ENCODE measurements around the gene IWS1.

Gene IWS1

DNA sequence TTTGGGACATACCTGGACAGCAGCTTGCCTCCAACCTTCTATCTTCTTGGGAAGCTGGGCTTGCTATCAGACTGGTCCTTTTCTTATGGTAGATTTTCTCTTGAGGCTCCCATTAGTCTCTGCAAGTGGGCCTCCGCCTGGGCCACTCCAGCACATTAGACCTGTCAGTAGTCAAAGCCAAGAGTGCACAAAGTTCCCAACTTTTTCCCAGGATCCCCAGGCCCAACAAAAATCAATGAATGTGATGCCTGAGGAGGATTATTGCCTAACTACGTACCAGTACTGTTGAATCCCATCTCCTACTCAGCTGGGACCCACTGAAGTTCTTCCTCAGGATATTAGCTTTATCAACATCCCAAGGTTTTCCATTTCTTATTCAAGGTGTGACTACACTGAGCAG is 56.3 kb downstream of the IWS1 start:
- Histone ChIP-seq H3K27me3 (ENCODE audit: control insufficient read depth in 1 of 2, insufficient read depth in 2 of 2, low read length in 2 of 2) (no peaks in the 10 kb centered on the region), H3K4me3 (ENCODE audit: low read length in 2 of 2) (no peak overlapping the region), H3K27ac (ENCODE audit: low read length) (no peak overlapping the region), H3K36me3 (ENCODE audit: control insufficient read depth in 2 of 2, insufficient read depth in 2 of 2, low read length in 2 of 2) (peaks cover 7% of the 10 kb centered on the region in 2 donors), H3K9ac (ENCODE audit: low read length in 2 of 2) (no peak overlapping the region), H3K4me1 (ENCODE audit: control insufficient read depth, insufficient read depth, low read length) (no peaks in the 10 kb centered on the region), H3K9me3 (ENCODE audit: control insufficient read depth in 2 of 2, low read length in 2 of 2) (no peaks in the 10 kb centered on the region)

GRCh38 chr2:127469051-127469450 is 57.2 kb downstream of the IWS1 start:
- no peaks in the 10 kb centered on the region for H3K4me1 ChIP-seq (ENCODE audit: control insufficient read depth, insufficient read depth, low read length)
- no peak overlapping the region for H3K9ac ChIP-seq (ENCODE audit: low read length in 2 of 2)
- H3K27ac ChIP-seq (ENCODE audit: low read length): no peak overlapping the region
- no peak overlapping the region for H3K4me3 ChIP-seq (ENCODE audit: low read length in 2 of 2)
- peaks cover 7% of the 10 kb centered on the region in 2 donors for H3K36me3 ChIP-seq (ENCODE audit: control insufficient read depth in 2 of 2, insufficient read depth in 2 of 2, low read length in 2 of 2)
- H3K9me3 ChIP-seq (ENCODE audit: control insufficient read depth in 2 of 2, low read length in 2 of 2): no peaks in the 10 kb centered on the region
- no peaks in the 10 kb centered on the region for H3K27me3 ChIP-seq (ENCODE audit: control insufficient read depth in 1 of 2, insufficient read depth in 2 of 2, low read length in 2 of 2)

GRCh38 chr2:127465258-127465657 is 61.0 kb downstream of the IWS1 start:
- no peaks in the 10 kb centered on the region for H3K27me3 ChIP-seq (ENCODE audit: control insufficient read depth in 1 of 2, insufficient read depth in 2 of 2, low read length in 2 of 2)
- no peak overlapping the region for H3K9ac ChIP-seq (ENCODE audit: low read length in 2 of 2)
- no peaks in the 10 kb centered on the region for H3K4me1 ChIP-seq (ENCODE audit: control insufficient read depth, insufficient read depth, low read length)
- no peaks in the 10 kb centered on the region for H3K9me3 ChIP-seq (ENCODE audit: control insufficient read depth in 2 of 2, low read length in 2 of 2)
- no peak overlapping the region for H3K4me3 ChIP-seq (ENCODE audit: low read length in 2 of 2)
- no peak overlapping the region for H3K27ac ChIP-seq (ENCODE audit: low read length)
- peaks cover 7% of the 10 kb centered on the region in 2 donors for H3K36me3 ChIP-seq (ENCODE audit: control insufficient read depth in 2 of 2, insufficient read depth in 2 of 2, low read length in 2 of 2)

DNA sequence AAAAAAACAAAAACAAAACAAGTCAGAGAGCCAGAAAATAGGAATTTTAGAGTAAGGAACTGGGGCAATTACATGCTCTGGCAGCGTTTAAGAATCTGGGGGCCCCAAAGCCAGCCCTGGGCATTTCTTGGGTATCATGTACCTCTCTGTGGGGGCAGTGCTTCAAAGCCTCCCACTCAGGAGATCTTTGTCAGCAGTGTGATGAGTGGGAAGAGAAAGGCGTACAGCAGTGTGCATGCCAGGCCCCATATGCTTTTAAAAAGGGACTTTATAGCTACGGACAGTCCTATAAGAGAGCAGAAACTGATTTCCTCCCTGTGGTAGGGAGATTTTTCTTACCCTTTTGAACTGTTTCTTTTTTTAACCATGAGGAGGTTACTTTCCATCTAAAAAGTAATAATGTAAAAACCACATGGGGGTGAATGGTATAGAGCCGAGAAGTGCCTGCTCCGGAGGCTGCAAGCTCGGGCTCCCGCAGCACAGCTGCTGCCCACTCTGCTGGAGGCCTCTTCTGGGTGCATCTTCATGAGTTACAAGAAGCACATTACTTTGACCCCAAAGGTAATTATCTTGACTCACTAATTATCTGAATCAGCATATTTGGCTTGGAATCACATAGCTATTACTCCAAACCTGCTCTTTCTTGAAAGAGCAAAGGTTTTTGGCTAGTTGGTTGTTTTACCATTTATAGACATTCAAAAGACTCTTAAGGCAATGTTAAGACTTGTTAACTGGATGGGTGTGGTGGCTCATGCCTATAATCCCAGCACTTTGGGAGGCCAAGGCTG is 61.6 kb downstream of the IWS1 start:
- no peak overlapping the region for H3K4me3 ChIP-seq (ENCODE audit: low read length in 2 of 2)
- no peaks in the 10 kb centered on the region for H3K4me1 ChIP-seq (ENCODE audit: control insufficient read depth, insufficient read depth, low read length)
- no peaks in the 10 kb centered on the region for H3K27me3 ChIP-seq (ENCODE audit: control insufficient read depth in 1 of 2, insufficient read depth in 2 of 2, low read length in 2 of 2)
- no peak overlapping the region for H3K9ac ChIP-seq (ENCODE audit: low read length in 2 of 2)
- no peaks in the 10 kb centered on the region for H3K9me3 ChIP-seq (ENCODE audit: control insufficient read depth in 2 of 2, low read length in 2 of 2)
- H3K36me3 ChIP-seq (ENCODE audit: control insufficient read depth in 2 of 2, insufficient read depth in 2 of 2, low read length in 2 of 2): peaks cover 4 to 7% of the 10 kb centered on the region in 2 donors
- H3K27ac ChIP-seq (ENCODE audit: low read length): no peak overlapping the region

GRCh38 chr2:127463155-127463991 is 62.9 kb downstream of the IWS1 start:
- no peaks in the 10 kb centered on the region for H3K9me3 ChIP-seq (ENCODE audit: control insufficient read depth in 2 of 2, low read length in 2 of 2)
- no peaks in the 10 kb centered on the region for H3K4me1 ChIP-seq (ENCODE audit: control insufficient read depth, insufficient read depth, low read length)
- no peak overlapping the region for H3K27ac ChIP-seq (ENCODE audit: low read length)
- H3K27me3 ChIP-seq (ENCODE audit: control insufficient read depth in 1 of 2, insufficient read depth in 2 of 2, low read length in 2 of 2): no peaks in the 10 kb centered on the region
- H3K4me3 ChIP-seq (ENCODE audit: low read length in 2 of 2): no peak overlapping the region
- no peak overlapping the region for H3K9ac ChIP-seq (ENCODE audit: low read length in 2 of 2)
- H3K36me3 ChIP-seq (ENCODE audit: control insufficient read depth in 2 of 2, insufficient read depth in 2 of 2, low read length in 2 of 2): peaks cover 0 to 7% of the 10 kb centered on the region in 2 donors

GRCh38 chr2:127462461-127462860 is 63.8 kb downstream of the IWS1 start:
- Histone ChIP-seq H3K9ac (ENCODE audit: low read length in 2 of 2) (no peak overlapping the region), H3K36me3 (ENCODE audit: control insufficient read depth in 2 of 2, insufficient read depth in 2 of 2, low read length in 2 of 2) (peaks cover 0 to 5% of the 10 kb centered on the region in 2 donors), H3K27me3 (ENCODE audit: control insufficient read depth in 1 of 2, insufficient read depth in 2 of 2, low read length in 2 of 2) (no peaks in the 10 kb centered on the region), H3K27ac (ENCODE audit: low read length) (no peak overlapping the region), H3K4me3 (ENCODE audit: low read length in 2 of 2) (no peak overlapping the region), H3K9me3 (ENCODE audit: control insufficient read depth in 2 of 2, low read length in 2 of 2) (no peaks in the 10 kb centered on the region), H3K4me1 (ENCODE audit: control insufficient read depth, insufficient read depth, low read length) (no peaks in the 10 kb centered on the region)

GRCh38 chr2:127456960-127457359 is 69.3 kb downstream of the IWS1 start:
- Histone ChIP-seq H3K4me1 (ENCODE audit: control insufficient read depth, insufficient read depth, low read length) (no peaks in the 10 kb centered on the region), H3K36me3 (ENCODE audit: control insufficient read depth in 2 of 2, insufficient read depth in 2 of 2, low read length in 2 of 2) (peaks cover 0 to 9% of the 10 kb centered on the region in 2 donors), H3K27me3 (ENCODE audit: control insufficient read depth in 1 of 2, insufficient read depth in 2 of 2, low read length in 2 of 2) (no peaks in the 10 kb centered on the region), H3K9ac (ENCODE audit: low read length in 2 of 2) (no peak overlapping the region), H3K27ac (ENCODE audit: low read length) (no peak overlapping the region), H3K4me3 (ENCODE audit: low read length in 2 of 2) (no peak overlapping the region), H3K9me3 (ENCODE audit: control insufficient read depth in 2 of 2, low read length in 2 of 2) (no peaks in the 10 kb centered on the region)

DNA sequence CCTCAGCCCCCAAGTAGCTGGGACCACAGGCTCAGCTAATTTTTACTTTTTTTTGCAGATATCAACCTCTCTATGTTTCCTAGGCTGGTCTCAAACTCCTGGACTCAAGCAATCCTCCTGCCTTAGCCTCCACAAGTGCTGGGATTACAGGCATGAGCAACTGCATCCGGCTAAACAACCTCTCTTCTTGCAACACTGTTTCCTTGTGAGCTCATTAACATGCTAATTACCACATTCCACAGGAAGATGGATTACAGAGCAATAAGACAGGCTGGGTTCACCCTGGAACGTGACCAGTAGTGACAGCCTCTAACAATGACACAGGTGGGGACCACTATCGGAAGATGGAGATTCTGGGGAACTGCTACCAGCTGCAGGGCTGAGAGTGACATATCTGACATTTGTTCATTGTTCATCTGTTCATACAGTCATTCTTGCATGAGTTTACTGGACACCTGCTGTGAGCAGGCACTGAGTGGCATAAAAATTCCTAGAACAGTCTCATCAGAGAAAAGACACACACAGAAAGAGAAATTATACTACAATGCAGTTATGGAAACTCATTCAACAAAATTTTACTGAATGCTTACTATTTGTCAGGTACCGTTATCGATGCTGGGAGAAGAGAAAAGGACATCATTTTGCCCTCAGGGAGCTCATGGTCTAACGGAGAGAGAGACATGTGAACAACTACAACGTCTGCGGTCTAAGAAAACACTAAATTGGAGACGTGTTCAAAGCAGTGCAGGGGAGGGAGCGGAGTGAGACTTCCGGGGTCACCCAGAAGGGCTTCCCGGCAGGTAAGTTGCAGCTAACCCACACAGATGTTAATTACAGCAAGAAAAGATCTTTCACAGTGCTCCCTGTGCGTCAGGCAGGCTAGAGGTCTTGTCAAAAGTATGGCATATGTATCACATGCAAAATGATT is 70.5 kb downstream of the IWS1 start:
- H3K4me3 ChIP-seq (ENCODE audit: low read length in 2 of 2): no peak overlapping the region
- no peaks in the 10 kb centered on the region for H3K9me3 ChIP-seq (ENCODE audit: control insufficient read depth in 2 of 2, low read length in 2 of 2)
- no peak overlapping the region for H3K9ac ChIP-seq (ENCODE audit: low read length in 2 of 2)
- peaks cover 0 to 9% of the 10 kb centered on the region in 2 donors for H3K36me3 ChIP-seq (ENCODE audit: control insufficient read depth in 2 of 2, insufficient read depth in 2 of 2, low read length in 2 of 2)
- H3K27me3 ChIP-seq (ENCODE audit: control insufficient read depth in 1 of 2, insufficient read depth in 2 of 2, low read length in 2 of 2): no peaks in the 10 kb centered on the region
- no peak overlapping the region for H3K27ac ChIP-seq (ENCODE audit: low read length)
- H3K4me1 ChIP-seq (ENCODE audit: control insufficient read depth, insufficient read depth, low read length): no peaks in the 10 kb centered on the region

GRCh38 chr2:127454595-127455565 is 71.4 kb downstream of the IWS1 start:
- H3K4me3 ChIP-seq (ENCODE audit: low read length in 2 of 2): no peak overlapping the region
- no peaks in the 10 kb centered on the region for H3K27me3 ChIP-seq (ENCODE audit: control insufficient read depth in 1 of 2, insufficient read depth in 2 of 2, low read length in 2 of 2)
- peaks cover 0 to 9% of the 10 kb centered on the region in 2 donors for H3K36me3 ChIP-seq (ENCODE audit: control insufficient read depth in 2 of 2, insufficient read depth in 2 of 2, low read length in 2 of 2)
- H3K9me3 ChIP-seq (ENCODE audit: control insufficient read depth in 2 of 2, low read length in 2 of 2): no peaks in the 10 kb centered on the region
- H3K27ac ChIP-seq (ENCODE audit: low read length): no peak overlapping the region
- H3K9ac ChIP-seq (ENCODE audit: low read length in 2 of 2): no peak overlapping the region
- no peaks in the 10 kb centered on the region for H3K4me1 ChIP-seq (ENCODE audit: control insufficient read depth, insufficient read depth, low read length)
